Endodermal cell (in vitro differentiated cells): ENCODE results near the gene XG. TPM values are rescaled to one million over a fixed set of nuclear protein-coding genes. Genes with fewer than 3 reads are reported as not detected.
"Not testable (repeated sequence)": the region's sequence is repeated elsewhere in the genome, so short reads cannot be mapped to it uniquely, and the experiment has no call there.

ENCODE experiments used
- DNase-seq: peaks from one replicate; pipeline ENCODE4 v3.0.0-alpha.2; 2017
- H3K27ac ChIP-seq: 2 replicates; pipeline ENCODE4 v1.5.1; 2013; ENCODE audit warnings: mild to moderate bottlenecking, low read depth, low read length, moderate library complexity
- H3K27me3 ChIP-seq: 2 replicates; pipeline ENCODE4 v1.6.1; 2013; ENCODE audit warnings: mild to moderate bottlenecking, low read length, moderate library complexity; ENCODE audit not compliant: insufficient read depth, control insufficient read depth, poor library complexity, severe bottlenecking
- H3K36me3 ChIP-seq: 2 replicates; pipeline ENCODE4 v1.7.0; 2013; ENCODE audit warnings: mild to moderate bottlenecking, low read length, moderate library complexity; ENCODE audit not compliant: control insufficient read depth, insufficient read depth
- H3K4me1 ChIP-seq: one replicate; pipeline ENCODE4 v1.7.0; 2013; ENCODE audit warnings: low read length; ENCODE audit not compliant: control insufficient read depth, insufficient read depth
- H3K4me3 ChIP-seq: 2 replicates; pipeline ENCODE4 v1.5.1; 2013; ENCODE audit warnings: mild to moderate bottlenecking, low read length, moderate library complexity
- H3K9ac ChIP-seq: 2 replicates; pipeline ENCODE4 v1.6.1; 2013; ENCODE audit warnings: mild to moderate bottlenecking, low read length, moderate library complexity; ENCODE audit not compliant: poor library complexity, severe bottlenecking; ENCODE audit errors: extremely low read depth
- H3K9me3 ChIP-seq: 2 replicates; pipeline ENCODE4 v1.6.1; 2013; ENCODE audit warnings: mild to moderate bottlenecking, low read length, moderate library complexity; ENCODE audit not compliant: control insufficient read depth
- H3K27ac Mint-ChIP-seq: 2 replicates; pipeline ENCODE4 v1.8.0; 2020; ENCODE audit warnings: mixed read lengths
- H3K27me3 Mint-ChIP-seq: 2 replicates; pipeline ENCODE4 v1.8.0; 2021; ENCODE audit warnings: mild to moderate bottlenecking, mixed read lengths; ENCODE audit not compliant: insufficient read depth
- H3K36me3 Mint-ChIP-seq: 2 replicates; pipeline ENCODE4 v1.8.0; 2020; ENCODE audit warnings: low read depth, mixed read lengths
- H3K4me1 Mint-ChIP-seq: 2 replicates; pipeline ENCODE4 v1.8.0; 2020; ENCODE audit warnings: mixed read lengths
- H3K4me3 Mint-ChIP-seq: 2 replicates; pipeline ENCODE4 v1.8.0; 2020; ENCODE audit warnings: mild to moderate bottlenecking, moderate library complexity, mixed read lengths
- H3K9me3 Mint-ChIP-seq: 2 replicates; pipeline ENCODE4 v1.8.0; 2020; ENCODE audit warnings: mild to moderate bottlenecking, mixed read lengths
- WGBS, 2 experiments: methylation state at CpG; one replicate each; pipeline versions ENCODE4 v1.1.5 to v1.1.7; 2013; ENCODE audit warnings: missing lambda C conversion rate in 2 of 2, mixed read lengths in 1 of 2; ENCODE audit not compliant: insufficient coverage in 1 of 2, insufficient read length in 1 of 2; 5-methylcytosine and 5-hydroxymethylcytosine counted together
- total RNA-seq, 2 donors: library from RNA; stranded (reverse); fragmentation: NEBNext Ultra II Directional in 1 of 2; extraction: Animal tissue kit (Norgen Biotek cat#: 25700) in 1 of 2; gene quantifications; 2 replicates in 1 of 2; 3 replicates in 1 of 2; pipeline ENCODE4 v1.2.1, GENCODE V29; 2021
- TF ChIP-seq, protein P1 (sequence below): fragments of 200-600 bp; sonication (generic); conservative IDR thresholded peaks from 2 replicates; pipeline ENCODE4 v1.5.0; 2021; ENCODE audit warnings: antibody characterized with exemption, mild to moderate bottlenecking

The XG gene
- total RNA-seq, 2 donors from 2014 or later: 1.1 to 1.3 TPM

DNA sequence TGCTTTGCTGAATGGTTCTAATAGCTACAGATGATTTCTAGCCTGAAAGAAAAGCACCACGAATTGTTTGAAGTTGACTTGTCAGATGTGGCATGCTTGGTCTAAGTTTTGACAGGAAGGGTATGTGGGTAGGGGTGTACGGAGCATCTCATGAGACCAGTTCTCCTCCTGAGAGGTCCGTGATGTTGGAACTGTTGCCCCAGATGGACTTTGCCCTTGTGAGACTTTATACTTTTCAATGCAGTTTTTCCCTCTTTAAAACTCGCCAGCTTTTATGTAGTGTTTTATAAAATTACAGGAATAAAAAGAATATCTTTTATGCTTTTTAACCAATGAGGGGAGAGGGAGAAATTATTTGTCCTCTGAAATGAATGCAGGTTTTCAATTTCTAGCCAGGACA lies 16.6 kb upstream of the XG start:
- Mint-ChIP-seq H3K36me3 (peaks cover 78% of the 10 kb centered on the region), H3K27me3 (no peaks in the 10 kb centered on the region), H3K4me1 (no peaks in the 10 kb centered on the region), H3K4me3 (no peak overlapping the region), H3K27ac (no peak overlapping the region), H3K9me3 (peaks cover 19% of the 10 kb centered on the region)
- DNase-seq: no peak
- no peaks in the 10 kb centered on the region for H3K4me1 ChIP-seq
- peaks cover 55% of the 10 kb centered on the region for H3K36me3 ChIP-seq
- peaks cover 27% of the 10 kb centered on the region for H3K9me3 ChIP-seq
- no peak overlapping the region for H3K9ac ChIP-seq
- H3K4me3 ChIP-seq: no peak overlapping the region
- H3K27me3 ChIP-seq: no peaks in the 10 kb centered on the region
- TF ChIP-seq, protein P1, sequence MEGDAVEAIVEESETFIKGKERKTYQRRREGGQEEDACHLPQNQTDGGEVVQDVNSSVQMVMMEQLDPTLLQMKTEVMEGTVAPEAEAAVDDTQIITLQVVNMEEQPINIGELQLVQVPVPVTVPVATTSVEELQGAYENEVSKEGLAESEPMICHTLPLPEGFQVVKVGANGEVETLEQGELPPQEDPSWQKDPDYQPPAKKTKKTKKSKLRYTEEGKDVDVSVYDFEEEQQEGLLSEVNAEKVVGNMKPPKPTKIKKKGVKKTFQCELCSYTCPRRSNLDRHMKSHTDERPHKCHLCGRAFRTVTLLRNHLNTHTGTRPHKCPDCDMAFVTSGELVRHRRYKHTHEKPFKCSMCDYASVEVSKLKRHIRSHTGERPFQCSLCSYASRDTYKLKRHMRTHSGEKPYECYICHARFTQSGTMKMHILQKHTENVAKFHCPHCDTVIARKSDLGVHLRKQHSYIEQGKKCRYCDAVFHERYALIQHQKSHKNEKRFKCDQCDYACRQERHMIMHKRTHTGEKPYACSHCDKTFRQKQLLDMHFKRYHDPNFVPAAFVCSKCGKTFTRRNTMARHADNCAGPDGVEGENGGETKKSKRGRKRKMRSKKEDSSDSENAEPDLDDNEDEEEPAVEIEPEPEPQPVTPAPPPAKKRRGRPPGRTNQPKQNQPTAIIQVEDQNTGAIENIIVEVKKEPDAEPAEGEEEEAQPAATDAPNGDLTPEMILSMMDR: no peak
- 94 to 100% methylated on average over 2 to 3 of the region's 4 CpGs for WGBS, 2 experiments
- H3K27ac ChIP-seq: no peak overlapping the region

DNA sequence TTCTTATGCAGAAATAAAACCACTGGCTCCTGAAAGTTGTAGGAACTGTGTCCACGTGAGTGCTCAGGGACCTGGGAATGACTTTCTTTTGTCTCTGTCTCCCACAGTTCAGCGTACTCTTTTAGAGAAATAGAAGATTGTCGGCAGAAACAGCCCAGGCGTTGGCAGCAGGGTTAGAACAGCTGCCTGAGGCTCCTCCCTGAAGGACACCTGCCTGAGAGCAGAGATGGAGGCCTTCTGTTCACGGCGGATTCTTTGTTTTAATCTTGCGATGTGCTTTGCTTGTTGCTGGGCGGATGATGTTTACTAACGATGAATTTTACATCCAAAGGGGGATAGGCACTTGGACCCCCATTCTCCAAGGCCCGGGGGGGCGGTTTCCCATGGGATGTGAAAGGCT lies 11.2 kb upstream of the XG start:
- H3K27me3 Mint-ChIP-seq: no peaks in the 10 kb centered on the region
- peaks cover 2% of the 10 kb centered on the region for H3K9me3 Mint-ChIP-seq
- H3K27me3 ChIP-seq: no peaks in the 10 kb centered on the region
- whole genome bisulfite sequencing, 2 experiments: 96% methylated on average over 9 to 11 of the region's 11 CpGs
- H3K4me3 Mint-ChIP-seq: no peak overlapping the region
- H3K4me3 ChIP-seq: no peak overlapping the region
- no peak overlapping the region for H3K27ac ChIP-seq
- H3K9me3 ChIP-seq: peaks cover under 1% of the 10 kb centered on the region
- H3K4me1 ChIP-seq: no peaks in the 10 kb centered on the region
- TF ChIP-seq, protein P1: no peak
- H3K4me1 Mint-ChIP-seq: no peaks in the 10 kb centered on the region
- no peak overlapping the region for H3K9ac ChIP-seq
- DNase-seq: no peak
- H3K36me3 ChIP-seq: peaks cover 50% of the 10 kb centered on the region
- peaks cover 59% of the 10 kb centered on the region for H3K36me3 Mint-ChIP-seq
- H3K27ac Mint-ChIP-seq: no peak overlapping the region

- no peaks in the 10 kb centered on the region for H3K27me3 ChIP-seq
- peaks cover 45% of the 10 kb centered on the region for H3K36me3 ChIP-seq
- TF ChIP-seq, protein P1: no peak
- Mint-ChIP-seq H3K36me3 (peaks cover 54% of the 10 kb centered on the region), H3K27ac (no peak overlapping the region), H3K27me3 (no peaks in the 10 kb centered on the region), H3K4me3 (no peak overlapping the region), H3K4me1 (peaks cover 6% of the 10 kb centered on the region), H3K9me3 (no peaks in the 10 kb centered on the region)
- DNase-seq: no peak
- no peak overlapping the region for H3K27ac ChIP-seq
- no peak overlapping the region for H3K4me3 ChIP-seq
- no peaks in the 10 kb centered on the region for H3K4me1 ChIP-seq
- WGBS, 2 experiments: 97 to 100% methylated on average over 3 of the region's 3 CpGs
- no peak overlapping the region for H3K9ac ChIP-seq
- H3K9me3 ChIP-seq: no peaks in the 10 kb centered on the region
Measured at GRCh38 chrX:2741386-2741785, 10.5 kb upstream of the XG start.

DNA sequence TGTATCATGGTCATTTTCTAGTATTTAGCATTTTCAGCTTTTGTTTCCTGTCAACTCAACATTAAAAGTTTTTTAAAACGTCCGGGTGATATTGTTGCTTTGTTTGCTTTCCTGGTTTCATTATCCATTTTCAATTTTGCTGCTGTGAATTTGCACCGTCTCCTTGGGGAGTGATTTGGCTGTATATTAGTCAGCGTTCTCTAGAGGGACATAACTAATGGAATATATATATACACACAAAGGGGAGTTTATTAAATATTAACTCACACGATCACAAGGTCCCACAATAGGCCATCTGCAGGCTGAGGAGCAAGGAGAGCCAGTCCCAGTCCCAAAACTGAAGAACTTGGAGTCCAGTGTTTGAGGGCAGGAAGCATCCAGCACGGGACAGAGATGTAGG lies 5.6 kb upstream of the XG start:
- H3K27ac ChIP-seq, H3K27ac Mint-ChIP-seq, H3K9me3 Mint-ChIP-seq, H3K9me3 ChIP-seq, H3K4me1 ChIP-seq, H3K4me3 ChIP-seq, H3K27me3 ChIP-seq, H3K27me3 Mint-ChIP-seq, DNase-seq, H3K4me3 Mint-ChIP-seq, H3K9ac ChIP-seq: not testable (repeated sequence)
- Mint-ChIP-seq H3K4me1 (peaks cover 14% of the 10 kb centered on the region), H3K36me3 (peaks cover 22% of the 10 kb centered on the region)
- WGBS, 2 experiments: 93 to 100% methylated on average over 1 to 4 of the region's 6 CpGs
- H3K36me3 ChIP-seq: peaks cover 19% of the 10 kb centered on the region
